HCT116 (cell line): ENCODE measurements around the gene LTB4R. TPM values are rescaled to one million over a fixed set of nuclear protein-coding genes. Genes with fewer than 3 reads are reported as not detected.
A peak's percentile ranks its signal among the peaks of the same experiment; 100 is the strongest.

Source experiments
- ATAC-seq: fragments of 200-7000 bp; cut with Tn5 transposase; 2 replicates; pipeline ENCODE4 v1.9.1; 2020; ENCODE audit warnings: mild to moderate bottlenecking, moderate library complexity
- BruUV-seq: library from RNA; stranded (reverse); fragments of 400-500 nt; replicated peaks from 2 replicates; lab custom pipeline; 2021; lab: Mats Ljungman, UMichigan
- CTCF ChIA-PET: fragments of 300-600 bp; sonication (Branson Sonifier 250); formaldehyde crosslinking; loops from one replicate; lab custom pipeline; 2021; ENCODE audit warnings: antibody characterized with exemption; lab: Charles Lee
- POLR2A ChIA-PET: fragments of 300-600, 350-600 bp; sonication (Branson Sonifier 250); formaldehyde crosslinking; loops from one replicate; lab custom pipeline; 2021; ENCODE audit warnings: antibody characterized with exemption; lab: Charles Lee
- RAD21 ChIA-PET, 2 experiments: fragments of 300-600 bp; sonication (Branson Sonifier 250); formaldehyde crosslinking; loops; one replicate each; lab custom pipeline; 2023; ENCODE audit warnings: low total read pairs in 2 of 2; ENCODE audit not compliant: uncharacterized antibody in 2 of 2, unreplicated experiment in 2 of 2, low non-redundant PET in 1 of 2; lab: Charles Lee
- DNase-seq: peaks from one replicate; pipeline ENCODE4 v3.0.0-alpha.2; 2010; ENCODE audit warnings: low read depth, low spot score
- H2AFZ ChIP-seq: fragments of 200-600 bp; shearing (Covaris generic), sonication (generic); 2 replicates; pipeline ENCODE4 v1.6.1; 2017; ENCODE audit warnings: low read depth, mixed run types, mixed read lengths, antibody characterized with exemption, low read length; ENCODE audit not compliant: poor library complexity, severe bottlenecking
- H3K27ac ChIP-seq: 2 replicates; pipeline ENCODE4 v1.5.1; 2012; ENCODE audit warnings: low read depth, low read length
- H3K27me3 ChIP-seq: fragments of 200-600 bp; sonication (generic); 2 replicates; pipeline ENCODE4 v1.6.1; 2016; ENCODE audit warnings: mixed run types, low read length, mixed read lengths; ENCODE audit not compliant: insufficient read depth
- H3K36me3 ChIP-seq, 2 experiments: fragments of 200-500 bp in 1 of 2; fragments of 200-600 bp in 1 of 2; sonication (Bioruptor generic) in 1 of 2; sonication (generic) in 1 of 2; 2 replicates each; pipeline versions ENCODE4 v1.5.1 to v1.6.1; 2014 to 2016; ENCODE audit warnings: low read length in 2 of 2, inconsistent platforms in 1 of 2, mixed read lengths in 1 of 2, mixed run types in 1 of 2; ENCODE audit not compliant: insufficient read depth in 2 of 2, control insufficient read depth in 1 of 2
- H3K4me1 ChIP-seq, 2 experiments: fragments of 200-600 bp in 1 of 2; sonication (generic) in 1 of 2; 2 replicates each; pipeline versions ENCODE4 v1.5.1 to v1.6.1; 2012 to 2017; ENCODE audit warnings: low read length in 2 of 2, inconsistent platforms in 1 of 2, mild to moderate bottlenecking in 1 of 2, mixed read lengths in 1 of 2, mixed run types in 1 of 2, moderate library complexity in 1 of 2; ENCODE audit not compliant: insufficient read depth in 2 of 2, control insufficient read depth in 1 of 2
- H3K4me2 ChIP-seq: fragments of 200-600 bp; sonication (generic); 2 replicates; pipeline ENCODE4 v1.6.1; 2017; ENCODE audit warnings: mixed run types, low read length, mixed read lengths
- H3K4me3 ChIP-seq, 2 experiments: fragments of 200-600 bp in 1 of 2; sonication (generic) in 1 of 2; replicated peaks in 1 of 2; 2 replicates each; pipeline ENCODE4 v1.5.1; 2011 to 2016; ENCODE audit warnings: low read length in 2 of 2, control low read depth in 1 of 2, low read depth in 1 of 2, mild to moderate bottlenecking in 1 of 2, mixed read lengths in 1 of 2, mixed run types in 1 of 2
- H3K79me2 ChIP-seq: fragments of 200-600 bp; sonication (generic); 2 replicates; pipeline ENCODE4 v1.6.1; 2017; ENCODE audit warnings: mild to moderate bottlenecking, mixed run types, low read length, moderate library complexity, mixed read lengths; ENCODE audit not compliant: insufficient read depth
- H3K9ac ChIP-seq: fragments of 200-600 bp; sonication (generic); 2 replicates; pipeline ENCODE4 v1.6.1; 2016; ENCODE audit warnings: low read length, mixed read lengths
- H3K9me2 ChIP-seq: fragments of 200-600 bp; sonication (generic), shearing (Covaris generic); 2 replicates; pipeline ENCODE4 v1.6.1; 2017; ENCODE audit warnings: mixed run types, mild to moderate bottlenecking, moderate library complexity; ENCODE audit not compliant: insufficient read depth
- H3K9me3 ChIP-seq, 2 experiments: fragments of 200-500 bp in 1 of 2; fragments of 200-600 bp in 1 of 2; sonication (Bioruptor generic) in 1 of 2; sonication (generic) in 1 of 2; 2 replicates each; pipeline ENCODE4 v1.6.1; 2014 to 2017; ENCODE audit warnings: low read length in 2 of 2, mixed read lengths in 2 of 2, inconsistent platforms in 1 of 2, low read depth in 1 of 2, mild to moderate bottlenecking in 1 of 2, mixed run types in 1 of 2, moderate library complexity in 1 of 2; ENCODE audit not compliant: control insufficient read depth in 1 of 2, insufficient read depth in 1 of 2
- H4K20me1 ChIP-seq: fragments of 200-600 bp; sonication (generic), shearing (Covaris generic); 2 replicates; pipeline ENCODE4 v1.6.1; 2017; ENCODE audit warnings: mixed run types, mild to moderate bottlenecking, moderate library complexity; ENCODE audit not compliant: insufficient read depth
- EGR1 ChIP-seq: IDR thresholded peaks from 2 replicates; pipeline ENCODE4 v1.6.1; 2012; ENCODE audit warnings: low read depth
- EZH2phosphoT487 ChIP-seq: fragments of 200-600 bp; IDR thresholded peaks from 2 replicates; pipeline ENCODE4 v1.6.1; 2018; ENCODE audit warnings: antibody characterized with exemption, borderline replicate concordance
- JUND ChIP-seq: IDR thresholded peaks from 2 replicates; pipeline ENCODE4 v1.6.1; 2012
- intact Hi-C: fragments of 100-400 bp; cut with micrococcal nuclease; formaldehyde crosslinking; loops from 2 replicates; pipeline ENCODE4 v1.10.0; 2022
- total RNA-seq: library from RNA; stranded (reverse); gene quantifications from one replicate; pipeline ENCODE4 v1.2.1, GENCODE V29; 2021; ENCODE audit not compliant: unreplicated experiment
- TF ChIP-seq, protein P1 (sequence below), 3 experiments: fragments of 200-600 bp in 1 of 3; sonication (generic) in 1 of 3; IDR thresholded peaks in 2 of 3; conservative IDR thresholded peaks in 1 of 3; 2 replicates each; pipeline ENCODE4 v1.5.1; 2012 to 2017; ENCODE audit warnings: low read depth in 2 of 3, low read length in 2 of 3, antibody characterized with exemption in 1 of 3, borderline replicate concordance in 1 of 3, control low read depth in 1 of 3, mild to moderate bottlenecking in 1 of 3, mixed read lengths in 1 of 3, mixed run types in 1 of 3, moderate library complexity in 1 of 3; ENCODE audit not compliant: insufficient read depth in 1 of 3

LTB4R gene
- total RNA-seq, 1 experiment from 2014 or later: 14.8 TPM

DNA sequence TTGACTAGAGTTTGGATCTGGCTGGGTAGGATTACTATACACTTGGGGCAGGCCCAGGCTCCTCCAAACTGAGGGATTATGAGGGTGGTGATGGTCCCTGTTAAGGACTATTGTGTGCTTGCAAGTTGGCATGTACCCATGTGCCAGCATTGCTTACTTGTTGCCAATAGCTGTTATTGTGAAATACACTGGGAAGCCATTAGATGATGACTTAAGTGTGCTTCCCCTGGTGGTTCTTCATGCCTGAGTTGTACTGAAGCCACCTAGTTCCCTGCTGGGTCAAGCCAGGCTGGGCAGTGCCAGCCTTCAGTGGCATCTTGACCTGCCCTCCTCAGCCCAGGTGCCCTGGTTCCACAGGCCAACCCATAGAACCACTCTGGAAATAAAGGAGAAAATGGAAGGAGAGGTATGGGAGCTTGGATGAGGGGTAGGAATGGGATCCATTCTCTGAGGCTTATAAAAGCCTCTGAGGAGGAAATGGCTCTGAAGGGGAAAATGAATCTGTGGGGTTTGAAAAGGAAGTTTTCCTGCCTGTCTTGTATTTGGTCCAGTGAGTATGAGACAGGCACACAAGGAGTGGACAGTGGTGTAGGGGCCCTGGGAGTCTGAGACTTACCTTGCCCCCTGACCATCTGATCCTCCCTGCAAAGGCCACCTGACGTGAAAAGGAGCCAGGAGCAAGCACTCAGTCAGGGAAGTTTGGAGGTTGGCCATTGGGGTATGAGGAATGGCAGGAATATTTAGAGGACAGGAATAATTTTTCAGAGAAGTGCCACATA lies 724 bp downstream of the LTB4R start:
- ATAC-seq: no peak
- TF ChIP-seq EZH2phosphoT487: no peak
- POLR2A ChIA-PET: no interaction called here
- Histone ChIP-seq H3K27ac (no peak overlapping the region), H3K4me1 (peaks cover 10 to 28% of the 10 kb centered on the region in 2 experiments), H3K36me3 (peaks cover 4 to 5% of the 10 kb centered on the region in 2 experiments; a peak in 2 of 4 replicates), H3K9ac (no peak overlapping the region), H3K9me3 (no peaks in the 10 kb centered on the region), H3K27me3 (no peaks in the 10 kb centered on the region), H2AFZ (no peak overlapping the region), H3K9me2 (no peaks in the 10 kb centered on the region), H3K4me2 (no peak overlapping the region), H3K79me2 (no peaks in the 10 kb centered on the region), H3K4me3 (no peak overlapping the region), H4K20me1 (no peaks in the 10 kb centered on the region)
- no peak for DNase-seq
- CTCF ChIA-PET: interaction anchor here (1.6 kb wide), 1 partner anchor 119 kb away, joined by 3 read pairs; no protein-coding TSS in a partner anchor
- intact Hi-C loops: no loop called here
- no TSS peak for BruUV-seq
- RAD21 ChIA-PET: no interaction called here

DNA sequence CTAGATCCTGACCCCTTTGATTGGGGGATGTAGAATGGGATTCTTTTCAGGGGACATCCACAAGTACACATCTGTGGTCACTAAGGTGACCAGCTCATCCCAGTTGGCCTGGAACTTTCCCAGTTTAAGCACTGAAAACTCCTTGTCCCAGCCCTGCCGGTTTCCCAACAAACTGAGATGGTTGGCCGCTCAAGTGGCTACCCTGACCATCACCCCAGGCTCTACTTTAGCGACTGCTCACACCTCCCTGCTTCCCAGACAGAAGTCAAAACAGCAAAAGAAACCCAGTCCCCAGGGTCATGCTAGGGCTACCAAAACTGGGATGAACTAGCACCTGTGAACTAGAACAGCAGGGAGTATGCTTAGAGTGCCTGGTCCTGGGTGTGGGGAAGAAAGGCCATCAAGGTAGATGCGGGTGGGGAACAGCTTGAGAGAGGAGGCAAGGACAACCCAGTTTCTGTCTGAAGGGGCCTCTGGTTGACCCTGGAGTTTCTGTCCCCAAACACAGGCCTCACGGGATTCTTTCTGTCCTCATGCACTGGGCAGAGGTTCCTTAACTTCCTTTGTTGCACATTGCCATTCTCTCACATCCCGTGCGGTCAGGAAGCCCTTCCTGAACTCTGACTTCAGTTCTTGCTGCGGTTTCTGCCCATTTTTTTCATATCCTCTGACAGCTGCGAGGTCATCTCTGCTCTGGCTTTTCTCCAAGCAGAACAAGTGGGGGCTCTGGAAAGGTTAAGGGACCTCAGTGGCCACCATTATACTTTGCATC lies 1.6 kb downstream of the LTB4R start:
- CTCF ChIA-PET: interaction anchor here (1.6 kb wide), 1 partner anchor 119 kb away, joined by 3 read pairs; no protein-coding TSS in a partner anchor
- BruUV-seq: TSS peak; percentile 3
- ATAC-seq: no peak

More for the DNA sequence above, 1.6 kb downstream of the LTB4R start:
- Histone ChIP-seq H2AFZ (no peak overlapping the region), H3K9me3 (no peaks in the 10 kb centered on the region), H3K9ac (no peak overlapping the region), H3K4me1 (peaks cover 13 to 28% of the 10 kb centered on the region in 2 experiments), H3K36me3 (peaks cover 4 to 5% of the 10 kb centered on the region in 2 experiments; a peak in 2 of 4 replicates), H3K27me3 (no peaks in the 10 kb centered on the region), H3K27ac (no peak overlapping the region), H3K4me2 (no peak overlapping the region), H3K4me3 (no peak overlapping the region), H3K79me2 (no peaks in the 10 kb centered on the region), H3K9me2 (no peaks in the 10 kb centered on the region), H4K20me1 (no peaks in the 10 kb centered on the region)
- no peak for TF ChIP-seq EGR1
- no peak for TF ChIP-seq JUND
- TF ChIP-seq, protein P1, sequence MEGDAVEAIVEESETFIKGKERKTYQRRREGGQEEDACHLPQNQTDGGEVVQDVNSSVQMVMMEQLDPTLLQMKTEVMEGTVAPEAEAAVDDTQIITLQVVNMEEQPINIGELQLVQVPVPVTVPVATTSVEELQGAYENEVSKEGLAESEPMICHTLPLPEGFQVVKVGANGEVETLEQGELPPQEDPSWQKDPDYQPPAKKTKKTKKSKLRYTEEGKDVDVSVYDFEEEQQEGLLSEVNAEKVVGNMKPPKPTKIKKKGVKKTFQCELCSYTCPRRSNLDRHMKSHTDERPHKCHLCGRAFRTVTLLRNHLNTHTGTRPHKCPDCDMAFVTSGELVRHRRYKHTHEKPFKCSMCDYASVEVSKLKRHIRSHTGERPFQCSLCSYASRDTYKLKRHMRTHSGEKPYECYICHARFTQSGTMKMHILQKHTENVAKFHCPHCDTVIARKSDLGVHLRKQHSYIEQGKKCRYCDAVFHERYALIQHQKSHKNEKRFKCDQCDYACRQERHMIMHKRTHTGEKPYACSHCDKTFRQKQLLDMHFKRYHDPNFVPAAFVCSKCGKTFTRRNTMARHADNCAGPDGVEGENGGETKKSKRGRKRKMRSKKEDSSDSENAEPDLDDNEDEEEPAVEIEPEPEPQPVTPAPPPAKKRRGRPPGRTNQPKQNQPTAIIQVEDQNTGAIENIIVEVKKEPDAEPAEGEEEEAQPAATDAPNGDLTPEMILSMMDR (IDR thresholded peaks at IDR 0.05 in 2 of 3, conservative IDR thresholded peaks at IDR 0.05 in 1 of 3; ENCODE audit: borderline replicate concordance in 1 of 3, insufficient read depth in 1 of 3, low read depth in 2 of 3, low read length in 2 of 3): no peak
- intact Hi-C loops: no loop called here
- DNase-seq: no peak
- ChIA-PET RAD21 (interaction anchor here in 1 of 2 experiments (1.1 kb wide), 1 partner anchor 21 kb away, joined by 3 read pairs; no protein-coding TSS in a partner anchor), POLR2A (no interaction called here)
